Measurements from ENCODE around the gene SRI.

The SRI gene

DNA sequence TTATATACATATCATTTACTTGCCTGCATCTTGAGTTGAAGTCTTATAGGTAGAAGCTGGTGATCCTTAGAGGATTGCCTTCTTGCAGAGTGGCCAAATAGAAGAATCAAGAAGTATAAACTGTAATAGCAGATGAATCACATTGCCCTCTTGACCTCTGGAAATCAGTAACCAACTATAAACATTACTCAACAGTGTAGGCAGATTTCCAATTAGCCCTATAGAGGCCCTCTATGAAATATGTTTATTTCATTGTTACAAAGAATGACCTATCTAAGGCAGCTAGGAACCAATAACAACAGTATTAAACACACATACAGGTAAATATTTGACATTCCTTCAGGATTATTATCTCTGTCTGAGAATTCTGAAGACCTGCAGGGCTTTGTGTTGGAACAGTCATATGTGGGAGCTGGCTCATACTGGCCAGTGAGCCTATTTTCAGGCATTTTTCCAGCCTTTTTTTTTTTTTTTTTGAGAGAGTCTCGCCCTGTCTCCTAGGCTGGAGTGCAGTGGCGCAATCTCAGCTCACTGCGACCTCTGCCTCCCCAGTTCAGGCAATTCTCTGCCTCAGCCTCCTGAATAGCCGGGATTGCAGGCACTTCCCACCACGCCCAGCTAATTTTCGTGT is 7.2 kb upstream of the SRI start:
- intact Hi-C loops (cut with DNase I): no loop called here
- no peak for DNase-seq

DNA sequence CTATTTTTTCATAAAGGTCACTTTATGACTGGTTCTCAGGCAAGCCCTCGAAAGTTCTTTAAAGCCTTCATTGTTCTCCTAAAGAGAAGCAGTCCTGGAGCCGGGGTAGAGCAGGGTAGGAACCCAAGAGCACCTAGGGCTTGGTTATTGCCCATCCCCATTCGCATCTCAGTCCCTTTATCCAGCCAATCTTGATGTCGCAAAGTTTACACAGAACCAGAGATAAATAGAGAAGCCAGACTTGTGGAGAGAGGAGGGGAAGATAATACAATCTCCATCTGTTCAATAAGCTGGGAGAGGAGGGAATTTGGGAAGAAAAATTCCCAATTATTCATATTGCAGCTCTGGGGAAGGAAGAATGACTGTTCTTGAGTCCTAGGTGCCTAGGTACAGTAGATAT is 6.4 kb upstream of the SRI start:
- intact Hi-C loops (cut with DNase I): no loop called here
- no peak for DNase-seq

DNA sequence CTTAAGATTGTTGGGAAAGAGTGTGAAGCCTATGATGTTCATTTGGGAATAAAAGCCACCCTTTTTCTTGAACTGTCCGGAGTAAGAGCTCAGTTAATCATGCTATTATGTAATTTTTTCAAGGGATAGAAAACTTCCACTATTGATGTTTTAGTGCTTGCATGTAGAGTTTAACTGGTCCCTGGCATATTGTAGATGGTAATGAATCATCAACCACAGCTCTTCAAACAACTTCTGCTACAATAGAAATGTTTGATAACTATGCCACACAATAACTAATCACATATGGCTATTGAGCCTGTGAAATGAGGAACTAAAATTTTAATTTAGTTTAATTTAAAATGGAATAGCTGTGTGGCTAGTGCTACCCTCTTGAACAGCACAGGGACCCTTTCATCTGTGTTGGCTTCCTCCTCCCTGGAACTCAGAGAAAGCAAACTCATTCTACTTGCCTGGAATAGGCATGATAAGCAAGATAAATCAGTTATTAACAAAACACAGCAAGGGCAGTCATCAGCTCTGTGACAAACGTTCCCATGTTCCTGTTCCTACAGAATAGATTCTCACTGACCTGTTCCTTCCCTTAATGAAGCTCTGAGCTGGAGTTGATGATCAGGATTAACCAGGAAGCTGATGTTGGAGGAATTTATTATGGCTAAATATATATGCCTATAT is 4.9 kb upstream of the SRI start:
- DNase-seq: no peak
- intact Hi-C loops (cut with DNase I): no loop called here

DNA sequence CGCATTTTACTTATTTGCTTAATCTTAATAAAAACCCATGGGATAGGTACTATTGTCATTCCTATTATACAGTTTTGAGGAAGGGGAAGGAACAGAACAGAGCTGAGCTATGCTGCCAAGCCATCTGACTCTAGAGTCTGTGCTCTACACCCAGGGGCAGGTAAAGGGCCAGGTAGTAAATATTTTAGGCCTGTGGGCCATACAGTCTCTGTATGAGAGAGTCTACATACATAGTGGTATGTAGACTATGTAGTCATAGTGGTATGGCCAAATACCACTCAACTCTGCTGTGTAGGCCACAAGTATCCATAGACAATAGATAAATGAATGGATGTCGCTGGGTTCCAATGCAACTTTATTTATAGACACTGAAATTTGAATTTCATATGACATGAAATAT is 3.4 kb upstream of the SRI start:
- DNase-seq: no peak
- intact Hi-C loops (cut with DNase I): no loop called here

DNA sequence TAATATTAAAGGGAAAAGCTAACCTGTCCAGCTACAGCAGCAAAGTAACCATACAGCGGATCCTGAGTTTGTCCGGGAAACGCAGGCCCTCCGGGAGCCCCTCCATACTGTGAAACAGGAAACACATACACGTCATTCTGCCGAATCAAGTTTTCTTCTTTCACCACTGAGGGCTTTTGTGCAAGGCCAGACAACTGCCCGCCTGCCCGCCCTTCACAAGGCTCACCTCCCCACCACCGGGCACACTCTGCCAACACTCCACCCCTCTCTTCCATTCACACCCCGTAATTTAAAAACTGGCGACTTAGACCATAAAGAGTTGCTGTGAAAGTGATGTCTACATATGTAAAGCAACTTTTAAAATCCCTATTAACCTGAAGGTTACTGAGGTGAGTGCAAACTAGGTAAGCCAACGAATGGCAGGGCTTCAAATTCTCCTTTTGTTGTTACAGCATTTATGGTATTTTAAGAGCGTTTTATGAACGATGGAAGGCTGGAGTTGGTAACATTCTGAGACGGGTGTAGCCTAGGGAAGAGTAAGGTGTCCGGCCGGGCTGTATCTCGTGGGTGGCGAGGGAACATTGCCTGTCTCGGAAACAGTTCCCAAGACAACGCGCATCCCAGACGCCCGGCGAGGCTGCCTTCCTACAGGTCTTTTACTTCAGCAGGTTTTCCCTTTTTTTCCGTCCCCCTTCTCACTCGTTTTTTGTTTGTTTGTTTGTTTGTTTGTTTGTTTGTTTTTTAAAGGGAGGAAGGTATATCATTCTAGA is 817 bp downstream of the SRI start:
- DNase-seq: peak; percentile 21 to 82 (median 58)
- intact Hi-C loops (cut with DNase I): no loop called here

DNA sequence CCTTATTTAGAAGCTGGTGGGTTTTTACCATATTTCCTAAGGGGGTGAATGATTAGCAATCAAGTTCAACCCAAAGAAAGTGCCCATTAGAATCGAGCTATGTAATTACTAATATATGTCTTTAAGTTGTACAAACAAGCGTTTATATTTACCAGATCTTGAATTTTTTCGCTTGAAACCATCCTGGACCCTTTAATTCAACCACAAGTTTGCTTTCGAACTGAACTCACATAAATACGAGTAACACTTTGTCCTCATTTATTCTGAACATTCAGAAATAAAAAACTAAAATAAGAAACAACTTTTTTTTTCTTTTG is 1.5 kb downstream of the SRI start:
- DNase-seq: no peak
- intact Hi-C loops (cut with DNase I): no loop called here

DNA sequence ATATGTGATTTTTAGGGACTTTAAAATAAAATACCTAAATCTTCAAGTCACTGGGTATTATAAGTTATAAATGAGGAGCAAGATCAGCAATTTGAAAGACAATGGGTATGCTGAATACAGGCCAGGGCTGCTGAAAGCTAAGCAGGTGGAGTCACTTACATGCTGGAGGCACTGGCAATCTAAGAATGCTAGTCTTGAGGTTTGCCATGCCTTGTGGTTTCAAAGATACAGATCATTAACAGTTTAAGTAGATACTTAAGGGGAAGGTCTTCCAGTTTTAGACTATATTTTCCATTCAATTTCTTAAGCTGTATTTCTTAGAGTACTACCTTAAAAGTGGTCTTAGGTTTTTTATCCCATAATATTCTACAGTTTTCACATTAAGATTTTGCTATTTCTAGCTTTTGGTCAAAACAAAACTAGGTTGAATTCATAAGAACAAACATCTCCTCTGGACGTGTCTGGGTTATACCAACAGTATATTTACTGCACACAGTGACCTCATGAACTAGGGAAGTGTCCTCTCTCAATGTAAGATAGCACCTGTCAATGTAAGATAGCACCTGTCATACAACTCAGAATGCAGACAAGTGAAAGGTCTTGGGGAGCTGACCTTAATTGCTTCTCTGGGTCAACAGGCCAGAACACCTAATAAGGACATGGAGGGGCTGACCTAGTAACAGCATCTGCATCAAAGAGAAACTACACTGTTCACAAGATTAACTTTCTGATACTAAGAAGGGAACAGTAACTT is 2.0 kb downstream of the SRI start:
- intact Hi-C loops (cut with DNase I): no loop called here
- DNase-seq: no peak

DNA sequence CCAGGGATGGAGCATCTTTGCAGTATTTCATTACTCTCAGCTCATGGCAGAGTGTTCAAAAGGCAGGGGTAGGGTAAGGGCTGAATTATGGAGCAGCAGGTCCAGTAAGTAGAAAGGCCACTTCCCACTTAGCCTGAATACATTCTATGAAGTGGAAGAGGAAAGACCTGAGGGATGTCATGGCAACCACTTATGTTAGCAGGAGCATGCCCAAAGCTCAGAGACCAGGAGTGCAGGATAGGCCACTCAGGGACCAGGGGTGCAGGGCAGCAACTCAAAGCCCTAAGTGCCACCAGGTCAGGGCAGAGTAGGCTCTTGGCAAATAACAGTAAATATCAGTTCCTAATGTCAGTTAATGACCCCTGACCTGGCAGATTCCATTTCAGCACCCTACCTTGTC is 3.6 kb downstream of the SRI start:
- intact Hi-C loops (cut with DNase I): no loop called here
- DNase-seq: no peak

DNA sequence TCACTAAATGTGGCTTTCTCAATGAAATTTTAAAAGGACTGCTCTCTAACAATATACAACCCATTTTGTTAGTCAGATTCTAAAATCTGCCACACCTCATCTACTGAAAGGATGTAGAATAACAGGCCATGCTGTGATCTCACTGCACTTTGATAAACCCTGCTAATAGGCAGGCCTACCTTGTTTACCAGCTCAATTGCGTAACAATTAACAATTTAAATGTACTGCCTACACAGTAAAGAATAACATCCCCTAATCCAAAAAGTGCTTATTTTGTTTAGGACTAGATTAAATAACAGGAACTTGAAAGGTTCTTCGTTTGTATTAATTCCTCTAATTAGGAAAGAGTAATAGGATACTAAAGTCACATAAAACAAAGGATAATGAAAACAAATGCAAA is 4.5 kb downstream of the SRI start:
- no peak for DNase-seq
- intact Hi-C loops (cut with DNase I): no loop called here

DNA sequence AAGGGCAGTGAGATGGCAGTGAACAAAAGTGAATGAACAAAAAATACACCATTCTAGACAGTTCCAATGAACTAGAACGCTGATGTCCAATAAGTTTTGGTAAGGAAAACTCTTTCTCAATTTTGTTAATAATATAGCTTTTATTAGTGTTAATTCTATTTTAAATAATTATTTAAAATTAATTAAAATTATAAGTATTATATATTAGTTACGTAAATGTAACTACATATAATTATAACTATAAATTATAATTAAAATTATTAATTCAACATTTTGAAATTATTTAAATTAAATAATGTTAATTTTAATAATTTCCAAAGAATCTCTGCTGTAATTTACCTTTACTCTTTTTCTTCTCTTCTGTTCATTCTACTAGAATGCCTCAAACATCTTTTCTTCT is 5.4 kb downstream of the SRI start:
- intact Hi-C loops (cut with DNase I): no loop called here
- DNase-seq: no peak

DNA sequence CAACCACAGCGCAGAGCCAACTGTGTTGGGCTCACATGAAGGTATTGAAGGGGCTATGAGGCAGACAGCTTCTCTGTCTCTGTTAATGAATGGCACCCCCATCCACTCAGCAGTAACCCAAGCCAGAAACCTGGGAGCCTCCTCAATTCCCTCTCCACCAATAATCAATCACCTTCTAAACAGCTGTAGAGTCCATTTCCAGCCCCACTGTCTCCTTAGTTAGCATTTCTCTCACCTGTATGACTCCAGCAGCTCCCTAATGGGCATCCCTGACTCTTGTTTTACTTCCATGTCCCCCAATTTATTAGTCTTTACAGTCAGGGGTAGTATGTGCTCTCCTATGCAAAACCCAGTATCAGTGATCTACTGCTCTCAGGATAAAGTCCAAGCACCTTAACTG is 6.9 kb downstream of the SRI start:
- intact Hi-C loops (cut with DNase I): no loop called here

DNA sequence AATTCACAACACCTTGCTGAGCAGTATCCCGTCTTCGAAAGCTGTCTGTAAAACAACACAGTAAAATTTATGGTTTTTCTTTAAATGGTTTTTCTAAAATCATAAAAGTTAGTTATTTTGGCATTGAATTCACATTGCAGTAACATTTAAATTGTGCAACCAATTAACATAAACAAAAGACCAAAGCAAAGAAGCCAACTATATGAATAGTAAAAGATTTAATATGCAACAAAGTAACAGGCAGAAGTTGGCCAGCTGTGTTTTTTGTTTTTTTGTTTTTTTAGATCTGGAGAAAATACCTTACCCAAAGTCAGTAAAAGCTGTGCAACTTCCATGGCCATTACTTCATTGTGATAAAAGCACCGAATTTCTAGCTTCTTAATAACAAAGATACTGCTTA is 11.3 kb downstream of the SRI start:
- intact Hi-C loops (cut with DNase I): no loop called here
- DNase-seq: no peak

More for the DNA sequence above, 6.9 kb downstream of the SRI start:
- no peak for DNase-seq

DNA sequence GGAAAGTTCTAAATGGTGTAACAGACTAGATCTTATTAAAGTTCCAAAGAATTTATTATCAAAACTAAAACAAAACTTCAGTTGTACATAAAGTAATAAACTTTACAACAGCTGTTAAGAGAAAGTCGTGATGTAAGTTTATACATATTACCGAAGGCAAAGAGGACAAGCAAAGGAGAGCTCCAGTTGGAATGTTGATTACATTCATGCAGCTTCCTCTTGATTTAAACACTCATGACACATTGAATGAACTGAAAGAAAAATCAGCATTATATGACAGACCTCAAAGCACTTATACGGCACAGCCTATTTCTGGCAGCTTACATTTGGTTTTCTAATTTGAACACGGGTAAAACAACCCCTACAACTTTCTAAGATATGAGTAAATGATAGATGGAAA is 13.6 kb downstream of the SRI start:
- DNase-seq: no peak
- intact Hi-C loops (cut with DNase I): no loop called here

DNA sequence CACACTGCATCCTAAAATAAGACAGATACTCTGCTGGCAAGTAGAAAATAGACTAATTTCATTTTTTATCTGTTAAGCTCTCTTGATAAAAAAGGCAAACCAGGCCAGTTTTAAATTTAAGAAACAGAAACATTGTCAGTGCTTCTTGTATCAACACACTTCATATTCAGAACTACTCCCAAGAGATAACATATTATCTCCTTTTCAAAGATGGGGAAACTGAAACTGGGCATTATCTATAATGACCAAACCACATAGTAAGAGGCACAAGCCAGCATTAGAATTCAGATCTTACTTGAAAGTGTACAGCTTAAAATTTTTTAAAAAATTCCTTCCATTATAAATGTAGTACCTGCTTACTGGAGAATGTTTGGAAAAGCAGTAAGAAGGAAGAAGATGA is 14.7 kb downstream of the SRI start:
- DNase-seq: no peak
- intact Hi-C loops (cut with DNase I): no loop called here

DNA sequence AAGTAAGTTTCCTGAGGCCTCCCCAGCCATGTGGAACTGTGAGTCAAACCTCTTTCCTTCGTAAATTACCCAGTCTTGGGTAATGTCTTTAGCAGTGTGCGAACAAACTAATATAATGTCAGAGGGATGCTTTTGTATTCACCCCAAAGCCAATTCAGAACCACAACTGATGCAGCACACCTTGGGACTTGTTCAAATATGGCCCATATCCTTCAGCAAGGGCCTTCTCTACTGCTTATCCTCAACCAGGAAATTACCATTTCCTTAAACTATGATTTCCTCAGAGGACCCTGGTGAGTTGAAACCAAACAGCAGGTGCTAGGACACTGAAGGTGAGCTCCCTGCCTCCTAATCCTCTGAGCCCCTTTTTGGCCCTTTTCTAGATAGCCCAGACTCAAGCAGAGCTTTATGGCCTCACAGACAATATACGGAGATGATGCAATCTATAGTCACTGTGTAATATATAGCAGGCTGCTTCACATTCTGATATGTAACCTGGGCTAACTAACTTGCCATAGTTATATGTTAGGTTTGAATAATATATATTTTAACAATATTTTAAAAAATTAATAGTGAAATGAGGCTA is 15.2 kb downstream of the SRI start:
- intact Hi-C loops (cut with DNase I): no loop called here
- DNase-seq: no peak

DNA sequence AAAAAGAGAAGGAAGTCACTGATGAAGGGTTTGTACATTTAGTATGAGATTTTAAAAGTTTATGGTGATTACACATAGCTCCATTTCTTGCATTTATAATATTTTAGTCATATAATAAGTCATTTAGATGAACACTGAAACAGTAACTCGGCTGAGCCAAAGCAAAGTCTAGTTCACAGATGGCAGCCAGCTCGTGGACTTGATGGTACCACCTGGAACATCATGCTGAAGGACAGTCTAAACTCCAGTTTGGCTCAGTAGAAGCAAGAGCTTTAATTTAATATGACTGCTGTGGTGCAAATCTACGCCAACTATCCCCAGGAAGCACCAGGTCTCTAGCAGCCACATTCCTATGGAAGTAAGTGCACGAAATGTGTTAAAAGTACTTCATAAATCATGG is 16.4 kb downstream of the SRI start:
- intact Hi-C loops (cut with DNase I): no loop called here
- DNase-seq: no peak

DNA sequence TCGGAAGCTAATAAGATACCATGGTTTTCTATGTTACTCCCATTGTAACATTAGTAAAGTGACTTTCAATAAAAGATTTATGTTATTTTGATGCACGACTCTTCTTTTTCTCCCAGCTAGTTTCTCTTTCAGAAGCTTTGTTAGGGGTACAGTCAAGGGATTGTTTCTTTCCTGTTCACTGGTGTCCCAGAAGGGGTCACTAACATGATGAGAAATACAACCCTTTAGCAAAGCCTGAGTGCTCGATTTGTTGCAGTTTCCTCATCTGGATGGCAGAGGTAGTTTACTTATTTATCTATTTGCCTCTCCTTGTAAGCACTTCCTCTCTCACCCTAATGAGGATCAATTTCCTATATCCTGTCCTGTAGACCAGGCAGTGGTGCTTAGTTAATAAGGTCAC is 17.0 kb downstream of the SRI start:
- intact Hi-C loops (cut with DNase I): no loop called here
- no peak for DNase-seq

DNA sequence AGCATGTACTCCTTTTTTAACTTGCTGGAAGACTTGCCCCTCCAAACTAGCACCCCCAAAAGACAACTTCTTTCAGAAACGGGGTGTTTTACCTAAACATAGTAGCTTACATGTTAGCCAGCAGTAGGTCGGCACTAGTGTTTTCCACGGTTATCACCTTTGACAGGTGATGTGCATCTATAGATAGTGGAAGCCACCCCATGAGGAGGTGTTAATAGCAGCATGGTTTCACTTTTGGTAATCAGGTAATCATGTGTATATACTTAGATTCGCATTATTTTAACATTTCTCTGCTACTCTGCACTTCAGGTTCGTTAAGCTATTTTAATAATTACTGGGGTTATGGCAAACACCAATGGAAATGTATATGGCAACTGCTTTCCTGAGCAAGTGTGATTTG is 17.6 kb downstream of the SRI start:
- intact Hi-C loops (cut with DNase I): no loop called here
- no peak for DNase-seq

DNA sequence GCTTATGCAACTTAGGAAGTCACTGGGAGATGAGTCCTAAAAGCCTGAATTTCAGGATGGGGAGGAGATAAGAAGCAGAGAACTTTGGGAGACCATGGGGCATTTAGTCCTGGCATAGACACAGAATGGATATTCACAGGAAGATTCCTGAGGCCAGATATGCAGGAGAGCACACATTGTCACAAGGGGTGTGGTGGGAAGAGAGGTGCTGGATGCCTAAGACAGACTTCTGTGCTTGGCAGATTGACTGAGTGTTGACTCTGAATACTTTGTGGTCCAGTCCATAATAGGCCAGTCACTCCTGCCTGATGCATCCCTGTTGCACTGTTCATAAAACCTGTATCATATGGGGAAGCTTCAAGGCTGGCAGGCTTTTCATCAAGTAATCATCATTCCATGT is 18.5 kb downstream of the SRI start:
- intact Hi-C loops (cut with DNase I): no loop called here
- DNase-seq: peak in 1 of 42 donors; percentile 57

DNA sequence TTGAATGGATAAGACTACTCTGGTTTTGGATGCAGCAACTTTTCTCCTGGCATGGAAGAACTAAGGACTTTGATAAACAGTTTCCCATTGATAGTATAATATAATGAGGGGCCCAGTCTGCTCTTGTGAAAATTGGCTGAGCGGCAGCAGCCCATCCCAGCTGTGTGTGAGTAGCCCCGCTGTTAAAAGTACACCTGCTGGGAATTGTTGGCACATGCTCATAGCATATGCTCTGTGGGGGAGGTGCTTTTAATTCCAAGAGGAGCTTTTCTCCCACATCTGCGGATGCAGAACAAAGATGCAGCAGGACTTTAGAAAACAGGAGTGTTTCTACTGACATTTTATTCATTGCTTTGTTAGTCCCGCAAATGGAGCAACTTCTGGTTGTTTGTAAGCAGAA is 19.0 kb downstream of the SRI start:
- DNase-seq: peak in 12 of 42 donors; percentile 11 to 44 (median 28)
- intact Hi-C loops (cut with DNase I): no loop called here

All from head of caudate nucleus (tissue), 42 donors.